H1 (cell line): ENCODE data around the gene FGFBP1. TPM values are rescaled to one million over a fixed set of nuclear protein-coding genes. Genes with fewer than 3 reads are reported as not detected.

Experiments used
- CTCF ChIA-PET: fragments of 300-600 bp; sonication (Branson Sonifier 250); formaldehyde crosslinking; loops from one replicate; lab custom pipeline; 2021; ENCODE audit not compliant: partially characterized antibody; lab: Charles Lee
- POLR2A ChIA-PET: fragments of 300-600 bp; sonication (Branson Sonifier 250); formaldehyde crosslinking; loops from one replicate; lab custom pipeline; 2021; ENCODE audit warnings: inconsistent platforms; ENCODE audit not compliant: partially characterized antibody; lab: Charles Lee
- DNase-seq, 2 experiments: peaks; one replicate each; pipeline versions ENCODE4 v3.0.0 to v3.0.0-alpha.2; 2010 to 2022; ENCODE audit warnings: low spot score in 2 of 2, low read depth in 1 of 2, mixed read lengths in 1 of 2
- FAIRE-seq: peaks from 2 replicates; lab custom pipeline; 2011; peaks lifted over from hg19 to GRCh38; lab: Jason Lieb, UNC
- H2AFZ ChIP-seq: 2 replicates; pipeline ENCODE4 v1.8.1; 2012; ENCODE audit warnings: low read length, inconsistent platforms
- H2AK5ac ChIP-seq: 2 replicates; pipeline ENCODE4 v1.6.1; 2013; ENCODE audit warnings: low read depth, low read length
- H2BK120ac ChIP-seq: replicated peaks from 2 replicates; pipeline ENCODE3; 2013; ENCODE audit warnings: low read depth, low read length, inconsistent platforms
- H2BK12ac ChIP-seq: 2 replicates; pipeline ENCODE4 v1.6.1; 2013; ENCODE audit warnings: low read depth, low read length
- H2BK15ac ChIP-seq: 2 replicates; pipeline ENCODE4 v1.6.1; 2013; ENCODE audit warnings: low read length
- H2BK20ac ChIP-seq: 2 replicates; pipeline ENCODE4 v1.6.1; 2013; ENCODE audit warnings: low read length
- H2BK5ac ChIP-seq: 2 replicates; pipeline ENCODE4 v1.6.1; 2013; ENCODE audit warnings: low read depth, low read length
- H3K14ac ChIP-seq: 2 replicates; pipeline ENCODE4 v1.6.1; 2013; ENCODE audit warnings: inconsistent platforms; ENCODE audit not compliant: insufficient read length
- H3K18ac ChIP-seq: 2 replicates; pipeline ENCODE4 v1.6.1; 2013; ENCODE audit warnings: low read length; ENCODE audit errors: extremely low read depth
- H3K23ac ChIP-seq: 2 replicates; pipeline ENCODE4 v1.6.1; 2013; ENCODE audit warnings: inconsistent platforms; ENCODE audit not compliant: insufficient read length
- H3K23me2 ChIP-seq: 2 replicates; pipeline ENCODE4 v1.6.1; 2013; ENCODE audit warnings: low read depth, low read length
- H3K27ac ChIP-seq: 2 replicates; pipeline ENCODE4 v1.6.1; 2011; ENCODE audit warnings: low read depth, low read length, inconsistent platforms
- H3K27me3 ChIP-seq, 4 experiments: replicated peaks in 1 of 4; 1 replicate in 1 of 4; 2 replicates in 3 of 4; pipeline versions ENCODE4 v1.6.1 to v1.8.1; 2011 to 2013; ENCODE audit warnings: low read length in 3 of 4, mild to moderate bottlenecking in 3 of 4, inconsistent platforms in 2 of 4, mixed read lengths in 2 of 4, moderate library complexity in 1 of 4; ENCODE audit not compliant: control insufficient read depth in 3 of 4, insufficient read depth in 3 of 4; ENCODE audit errors: extremely low read depth in 1 of 4
- H3K36me3 ChIP-seq, 4 experiments: 2 replicates each; pipeline versions ENCODE4 v1.6.1 to v1.8.1; 2011 to 2013; ENCODE audit warnings: mild to moderate bottlenecking in 4 of 4, low read length in 3 of 4, moderate library complexity in 2 of 4, control low read depth in 1 of 4, inconsistent platforms in 1 of 4; ENCODE audit not compliant: insufficient read depth in 4 of 4, control insufficient read depth in 2 of 4
- H3K4ac ChIP-seq: replicated peaks from 2 replicates; pipeline ENCODE3; 2013; ENCODE audit warnings: low read length, low read depth, mixed read lengths, inconsistent platforms; ENCODE audit not compliant: insufficient read length
- H3K4me1 ChIP-seq, 4 experiments: replicated peaks in 1 of 4; 1 replicate in 1 of 4; 2 replicates in 3 of 4; pipeline versions ENCODE4 v1.6.1 to v1.8.1; 2011 to 2013; ENCODE audit warnings: low read length in 3 of 4, inconsistent platforms in 2 of 4, mixed read lengths in 1 of 4; ENCODE audit not compliant: insufficient read depth in 4 of 4, control insufficient read depth in 3 of 4
- H3K4me2 ChIP-seq, 2 experiments: 2 replicates each; pipeline versions ENCODE4 v1.6.1 to v1.8.1; 2011 to 2013; ENCODE audit warnings: low read depth in 2 of 2, low read length in 2 of 2, control low read depth in 1 of 2, inconsistent platforms in 1 of 2, mild to moderate bottlenecking in 1 of 2; ENCODE audit not compliant: insufficient read depth in 1 of 2
- H3K4me3 ChIP-seq, 4 experiments: fragments of 200-600, 300-600 bp in 1 of 4; sonication (generic), shearing (Covaris generic), sonication (Bioruptor Twin) in 1 of 4; 2 replicates each; pipeline versions ENCODE4 v1.5.1 to v1.8.1; 2011 to 2016; ENCODE audit warnings: low read length in 4 of 4, low read depth in 3 of 4, control low read depth in 2 of 4, inconsistent platforms in 2 of 4, mild to moderate bottlenecking in 2 of 4, mixed read lengths in 1 of 4, moderate library complexity in 1 of 4; ENCODE audit not compliant: insufficient read depth in 2 of 4; ENCODE audit errors: extremely low read depth in 1 of 4
- H3K56ac ChIP-seq: replicated peaks from 2 replicates; pipeline ENCODE3; 2013; ENCODE audit warnings: low read depth, mild to moderate bottlenecking, mixed read lengths, low read length, inconsistent platforms; ENCODE audit not compliant: insufficient read length
- H3K79me1 ChIP-seq: 2 replicates; pipeline ENCODE4 v1.6.1; 2013; ENCODE audit warnings: low read depth, low read length, control low read depth
- H3K79me2 ChIP-seq, 2 experiments: 2 replicates each; pipeline versions ENCODE4 v1.6.1 to v1.8.1; 2012 to 2013; ENCODE audit warnings: low read length in 2 of 2, mild to moderate bottlenecking in 2 of 2, inconsistent platforms in 1 of 2; ENCODE audit not compliant: insufficient read depth in 2 of 2, control insufficient read depth in 1 of 2
- H3K9ac ChIP-seq, 4 experiments: replicated peaks in 1 of 4; 1 replicate in 1 of 4; 2 replicates in 3 of 4; pipeline versions ENCODE4 v1.6.1 to v1.8.1; 2011 to 2013; ENCODE audit warnings: low read depth in 3 of 4, low read length in 3 of 4, control low read depth in 2 of 4, mild to moderate bottlenecking in 2 of 4, moderate library complexity in 2 of 4, inconsistent platforms in 1 of 4; ENCODE audit errors: extremely low read depth in 1 of 4
- H3K9me3 ChIP-seq, 2 experiments: 2 replicates each; pipeline versions ENCODE4 v1.6.1 to v1.8.1; 2012 to 2013; ENCODE audit warnings: mild to moderate bottlenecking in 2 of 2, moderate library complexity in 2 of 2, control low read depth in 1 of 2, inconsistent platforms in 1 of 2, low read depth in 1 of 2, low read length in 1 of 2, mixed read lengths in 1 of 2; ENCODE audit not compliant: insufficient read depth in 2 of 2
- H4K20me1 ChIP-seq, 2 experiments: replicated peaks in 1 of 2; 2 replicates each; pipeline versions ENCODE3 to v1.8.1; 2011 to 2013; ENCODE audit warnings: inconsistent platforms in 2 of 2, low read length in 2 of 2, mild to moderate bottlenecking in 1 of 2; ENCODE audit not compliant: insufficient read depth in 2 of 2, control insufficient read depth in 1 of 2
- H4K5ac ChIP-seq: 2 replicates; pipeline ENCODE4 v1.6.1; 2013; ENCODE audit warnings: low read length, low read depth, mixed read lengths, inconsistent platforms; ENCODE audit not compliant: insufficient read length
- H4K8ac ChIP-seq: 2 replicates; pipeline ENCODE4 v1.8.0; 2013; ENCODE audit warnings: mild to moderate bottlenecking, moderate library complexity, low read length, inconsistent platforms; ENCODE audit not compliant: insufficient read depth; ENCODE audit errors: extremely low read depth
- H4K91ac ChIP-seq: replicated peaks from 2 replicates; pipeline ENCODE3; 2013; ENCODE audit warnings: low read length, mixed read lengths, inconsistent platforms; ENCODE audit not compliant: insufficient read length
- JUND ChIP-seq: IDR thresholded peaks from 2 replicates; pipeline ENCODE4 v1.6.1; 2011; ENCODE audit warnings: mild to moderate bottlenecking, improper control_type of control experiment, low read length
- KDM4A ChIP-seq: IDR thresholded peaks from one replicate; pipeline ENCODE4 v1.7.1; 2012; ENCODE audit warnings: low read depth, mild to moderate bottlenecking, moderate library complexity, low read length, inconsistent platforms; ENCODE audit not compliant: severe bottlenecking
- WGBS, 2 experiments: shearing (Covaris generic) in 1 of 2; methylation state at CpG; one replicate each; pipeline versions ENCODE4 v1.1.6 to v1.1.7; 2013 to 2015; ENCODE audit warnings: low lambda C conversion rate in 2 of 2, mixed read lengths in 2 of 2, inconsistent platforms in 1 of 2, low coverage in 1 of 2, missing lambda C conversion rate in 1 of 2; ENCODE audit not compliant: insufficient replicate concordance in 2 of 2, insufficient coverage in 1 of 2, insufficient read length in 1 of 2; ENCODE audit errors: extremely low coverage in 1 of 2, missing lambda C conversion rate in 1 of 2; 5-methylcytosine and 5-hydroxymethylcytosine counted together
- polyA plus RNA-seq, 7 experiments: library from polyadenylated mRNA; depleted of rRNA in 3 of 7; stranded (reverse) in 5 of 7; unstranded in 2 of 7; fragments of >200 nt in 5 of 7; fragments of 200-250 nt in 2 of 7; gene quantifications; 1 replicate in 5 of 7; 2 replicates in 1 of 7; 4 replicates in 1 of 7; pipeline versions ENCODE4 v1.2.1 to v1.2.3, GENCODE V29; 2011 to 2013; ENCODE audit warnings: missing spikeins in 2 of 7, mixed read lengths in 2 of 7
- total RNA-seq: library from RNA; stranded (reverse); fragmentation: NEBNext Ultra II Directional; extraction: Animal tissue kit (Norgen Biotek cat#: 25700); gene quantifications from 2 replicates; pipeline ENCODE4 v1.2.1, GENCODE V29; 2021

FGFBP1 gene
- total and polyA plus RNA-seq, 2 of the 8 experiments (the other 6 are each of a cell fraction or from before 2014, with no cell fraction given): 0.17 to 0.20 TPM

GRCh38 chr4:15944895-15945294, 6.4 kb upstream of the FGFBP1 start:
- WGBS, 2 experiments: 82% methylated on average over 2 of the region's 2 CpGs; no CpG with 5 or more reads in 1 of the 2 experiments
- H3K9me3 ChIP-seq: no peaks in the 10 kb centered on the region
- H3K9ac ChIP-seq: no peak overlapping the region
- no peak overlapping the region for H2AK5ac ChIP-seq
- ChIA-PET POLR2A (no interaction called here), CTCF (interaction anchor here (3.0 to 3.2 kb wide), 3 partner anchors 62 to 140 kb away, joined by 8 to 19 read pairs (median 11); no protein-coding TSS in a partner anchor)
- H4K5ac ChIP-seq: no peak overlapping the region
- no peaks in the 10 kb centered on the region for H3K36me3 ChIP-seq
- H3K18ac ChIP-seq: no peak overlapping the region
- H4K8ac ChIP-seq: no peak overlapping the region
- no peak overlapping the region for H3K23ac ChIP-seq
- H3K79me1 ChIP-seq: no peaks in the 10 kb centered on the region
- no peak overlapping the region for H3K14ac ChIP-seq
- no peak overlapping the region for H3K4ac ChIP-seq
- TF ChIP-seq KDM4A (no peak), JUND (no peak)
- H3K23me2 ChIP-seq: peaks cover 4% of the 10 kb centered on the region; the same call in 1 of the 2 replicates
- H2BK12ac ChIP-seq: no peak overlapping the region
- no peaks in the 10 kb centered on the region for H3K27me3 ChIP-seq
- no peak overlapping the region for H3K56ac ChIP-seq
- H3K27ac ChIP-seq: no peak overlapping the region
- no peak overlapping the region for H2BK20ac ChIP-seq
- no peak overlapping the region for H3K4me3 ChIP-seq
- H3K79me2 ChIP-seq: no peaks in the 10 kb centered on the region
- no peaks in the 10 kb centered on the region for H3K4me1 ChIP-seq
- no peak overlapping the region for H2BK5ac ChIP-seq
- H4K20me1 ChIP-seq: peaks cover 0 to 3% of the 10 kb centered on the region in 2 experiments
- no peak overlapping the region for H2BK120ac ChIP-seq
- no peak overlapping the region for H2BK15ac ChIP-seq
- no peak overlapping the region for H4K91ac ChIP-seq
- no peak overlapping the region for H2AFZ ChIP-seq
- no peak overlapping the region for H3K4me2 ChIP-seq
- no peak for FAIRE-seq
- DNase-seq: no peak
